ENCODE measurements around the gene HOXD9. TPM values are rescaled to one million over a fixed set of nuclear protein-coding genes. Genes with fewer than 3 reads are reported as not detected.

The HOXD9 gene
- total RNA-seq, 1 donor from 2014 or later = not detected

DNA sequence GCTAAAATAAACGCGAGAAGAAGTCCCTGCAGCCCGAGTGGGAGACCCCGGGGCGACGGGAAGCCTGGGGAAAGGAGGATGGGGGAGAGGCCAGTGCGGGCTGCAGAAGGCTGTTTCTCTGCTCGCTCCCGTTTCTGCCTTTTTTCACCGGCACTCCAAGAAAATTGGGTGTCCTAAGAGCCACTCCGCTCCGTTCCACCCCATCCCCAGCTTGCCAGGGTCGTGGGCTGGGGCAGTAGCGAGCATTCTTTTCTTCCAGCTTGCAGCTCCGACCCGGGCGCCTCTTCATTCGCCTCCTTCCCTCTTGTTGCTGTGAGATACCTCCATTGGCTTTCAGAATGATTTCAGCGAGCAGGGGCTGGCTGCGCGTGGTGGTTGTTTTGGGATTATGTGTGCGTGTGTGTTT lies 35.7 kb downstream of the HOXD9 start:
- no peak for DNase-seq (ENCODE audit: low spot score)
- intact Hi-C loops (cut with DNase I) = no loop called here

DNA sequence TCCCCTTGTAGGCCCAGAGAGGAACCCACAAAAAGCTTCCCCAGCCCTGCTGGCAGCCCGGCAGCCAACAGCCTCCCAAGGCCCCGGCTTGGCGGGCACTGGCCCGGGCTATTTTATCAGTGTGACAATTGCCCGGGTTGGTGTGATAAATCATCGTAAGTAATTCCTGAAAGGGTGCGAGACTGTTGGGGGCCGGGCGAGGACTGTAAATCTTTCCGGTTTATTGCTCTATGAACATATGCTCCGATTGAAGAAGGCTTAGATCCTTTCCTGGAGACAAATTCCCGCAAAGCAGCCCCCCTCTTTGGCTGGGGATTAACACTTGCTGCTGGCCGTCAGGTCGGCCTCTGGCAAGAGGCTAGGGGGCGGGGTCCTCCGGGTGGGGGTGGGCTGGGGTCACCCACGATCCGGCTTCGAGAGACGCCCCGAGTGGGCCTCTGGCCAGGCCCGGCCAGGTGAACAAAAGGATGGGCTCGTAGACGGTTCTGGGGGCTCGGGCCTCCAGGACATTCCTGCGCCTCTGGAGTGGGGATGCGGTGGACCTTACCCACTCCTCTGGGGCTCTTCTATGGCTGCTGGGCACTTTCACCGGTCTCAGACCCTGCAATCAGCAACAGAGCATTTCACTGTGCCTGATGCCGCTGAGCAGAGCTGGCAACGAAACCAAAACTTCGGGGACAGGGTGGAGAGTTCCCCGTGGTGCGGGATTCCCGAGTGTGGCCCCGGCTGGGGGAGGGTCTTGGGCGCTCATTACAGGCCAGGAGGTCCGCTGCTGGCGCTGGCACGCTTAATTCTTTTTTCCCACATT lies 36.5 kb downstream of the HOXD9 start:
- intact Hi-C loops (cut with DNase I) = no loop called here
- DNase-seq (ENCODE audit: low spot score) = no peak

DNA sequence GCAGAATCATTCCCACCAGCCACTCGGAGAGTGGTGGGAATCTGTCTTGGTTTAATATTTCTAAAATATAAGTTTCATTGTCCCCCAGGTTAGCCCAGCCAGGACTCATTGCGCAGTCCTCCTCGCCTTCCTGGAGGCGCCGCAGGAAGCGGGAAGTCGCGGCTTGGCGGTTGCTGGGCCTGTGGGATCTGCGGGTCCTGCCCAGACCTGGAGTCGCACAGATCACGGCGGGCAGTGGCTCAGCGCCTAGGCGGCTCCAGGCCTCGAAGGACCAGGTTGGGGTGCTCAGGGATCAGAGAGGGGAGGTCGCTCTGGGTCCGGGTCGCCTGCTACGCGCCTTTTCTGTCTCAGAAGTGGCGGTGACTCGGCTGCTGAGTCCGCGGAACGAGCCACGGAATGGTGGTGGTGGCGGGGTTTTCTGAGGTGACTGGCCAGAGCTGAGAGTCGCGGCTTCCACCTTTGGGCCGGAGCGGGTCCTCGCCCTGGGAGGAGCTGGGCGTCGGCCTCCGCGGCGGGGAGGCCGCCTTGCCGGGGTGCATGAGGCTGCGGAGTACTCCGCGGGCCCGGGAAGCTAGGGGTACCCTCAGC lies 37.2 kb downstream of the HOXD9 start:
- DNase-seq (ENCODE audit: low spot score) = no peak
- intact Hi-C loops (cut with DNase I) = no loop called here

DNA sequence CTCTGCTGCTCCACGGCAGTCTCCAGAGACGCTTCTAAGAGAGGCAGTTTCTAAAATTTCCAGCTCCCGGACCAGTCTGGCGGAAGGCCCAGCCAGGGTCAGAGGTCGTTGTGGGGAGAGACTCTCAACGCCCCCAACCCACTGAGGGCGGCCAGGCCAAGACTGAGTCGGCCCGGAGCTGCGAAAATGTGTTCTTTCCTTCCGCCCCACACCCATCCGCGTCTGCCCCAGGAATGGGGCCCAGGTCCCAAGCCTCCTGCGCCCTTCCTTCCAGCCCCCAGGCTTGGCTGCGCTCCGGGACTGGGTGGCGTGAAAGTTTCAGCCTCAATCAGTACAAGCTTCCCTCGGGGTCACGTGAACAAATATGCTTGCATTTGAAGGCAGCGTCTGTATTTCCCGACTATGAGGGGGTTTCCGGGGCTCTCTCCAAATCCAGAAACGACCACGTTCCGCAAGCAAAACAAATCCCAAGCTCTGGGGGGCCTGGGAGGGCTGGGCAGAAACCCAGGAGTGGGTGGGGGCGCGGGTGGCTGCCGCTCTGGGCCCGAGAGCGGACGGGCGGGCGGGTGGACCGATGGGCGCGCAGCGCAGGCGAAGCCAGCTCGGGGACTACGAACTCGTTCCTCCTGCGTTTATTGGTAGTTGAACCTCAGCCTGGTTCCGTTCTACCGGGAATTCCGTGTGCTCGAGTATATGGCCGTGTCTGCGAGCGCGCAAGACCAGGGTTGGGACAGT lies 37.9 kb downstream of the HOXD9 start:
- no peak for DNase-seq (ENCODE audit: low spot score)
- intact Hi-C loops (cut with DNase I) = no loop called here

DNA sequence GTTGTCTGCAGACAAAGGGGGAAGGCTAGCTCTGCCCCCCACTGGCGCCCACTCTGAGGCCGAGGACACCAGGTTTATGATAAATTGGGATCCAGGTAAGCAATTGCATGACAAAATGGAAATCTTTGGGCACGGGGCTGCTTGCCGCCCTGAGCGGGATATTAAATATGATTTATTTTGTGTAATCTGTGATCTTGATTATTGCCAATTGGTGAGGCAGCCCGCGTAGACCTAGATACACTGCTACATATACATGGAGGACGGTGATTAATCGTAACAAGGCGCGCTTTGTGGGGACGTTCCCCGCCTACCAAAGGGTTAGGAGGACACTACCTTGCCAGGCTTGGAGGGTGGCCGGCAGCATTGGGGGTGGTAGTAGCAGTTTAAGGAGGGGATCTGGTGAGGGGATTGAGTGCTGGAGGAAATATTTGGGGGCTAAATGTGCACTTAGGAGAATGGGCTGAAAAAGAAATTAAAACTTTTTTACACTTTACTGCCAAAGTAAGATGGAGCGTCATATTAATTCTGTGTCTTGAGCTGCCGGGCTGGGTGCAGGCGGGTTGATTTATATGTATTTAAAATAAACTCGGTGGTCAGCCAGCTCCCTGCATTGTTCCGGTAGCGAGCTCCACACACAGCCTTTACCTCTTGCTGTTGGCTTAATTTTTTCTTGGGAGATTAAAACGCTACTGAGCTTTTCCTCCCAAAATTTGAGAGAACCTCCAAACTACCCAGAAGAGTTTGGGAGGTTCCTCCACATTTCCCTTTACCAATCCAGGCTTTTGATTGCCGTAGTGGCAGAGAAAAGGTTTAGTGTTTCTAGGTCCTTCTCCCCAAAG lies 38.7 kb downstream of the HOXD9 start:
- no peak for DNase-seq (ENCODE audit: low spot score)
- intact Hi-C loops (cut with DNase I) = no loop called here

DNA sequence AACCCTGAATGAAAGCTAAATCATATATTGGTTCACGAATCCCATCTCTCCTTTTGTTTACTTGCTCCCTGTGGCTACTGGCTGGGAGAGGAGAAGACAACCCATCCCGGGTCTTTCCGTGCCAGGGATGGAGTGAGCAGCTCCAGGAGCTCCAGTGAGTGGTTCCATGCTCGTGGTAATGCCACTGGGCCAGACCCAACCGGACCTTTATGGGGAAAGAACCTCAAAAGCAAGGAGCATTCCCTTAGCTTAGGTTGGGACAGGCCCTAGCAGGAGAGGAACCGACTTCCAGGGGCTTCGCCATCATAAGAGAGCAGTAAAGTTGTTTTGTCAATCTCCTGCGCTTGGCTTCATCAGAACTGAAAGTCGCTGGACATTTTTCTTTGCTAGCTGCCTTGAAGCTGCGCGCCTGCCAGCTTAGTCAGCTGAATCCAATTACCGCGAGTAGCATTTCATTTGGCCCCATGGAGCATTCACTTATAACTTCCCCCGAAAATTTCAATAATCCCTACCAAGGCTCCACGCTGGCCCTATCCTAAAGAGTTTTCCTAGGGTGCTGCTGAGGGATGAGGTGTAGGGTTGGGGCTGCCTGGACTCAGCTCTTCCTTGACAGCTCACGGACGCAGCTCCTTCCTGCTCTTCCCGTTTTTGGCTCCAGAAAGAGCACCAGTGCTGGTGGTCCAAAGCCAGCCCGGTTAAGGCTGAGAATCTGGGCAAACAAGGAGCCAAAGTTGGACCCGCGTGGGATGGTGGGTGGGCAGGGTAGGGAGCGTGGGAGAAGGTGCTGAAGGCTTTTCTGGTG lies 39.5 kb downstream of the HOXD9 start:
- intact Hi-C loops (cut with DNase I) = no loop called here
- no peak for DNase-seq (ENCODE audit: low spot score)

DNA sequence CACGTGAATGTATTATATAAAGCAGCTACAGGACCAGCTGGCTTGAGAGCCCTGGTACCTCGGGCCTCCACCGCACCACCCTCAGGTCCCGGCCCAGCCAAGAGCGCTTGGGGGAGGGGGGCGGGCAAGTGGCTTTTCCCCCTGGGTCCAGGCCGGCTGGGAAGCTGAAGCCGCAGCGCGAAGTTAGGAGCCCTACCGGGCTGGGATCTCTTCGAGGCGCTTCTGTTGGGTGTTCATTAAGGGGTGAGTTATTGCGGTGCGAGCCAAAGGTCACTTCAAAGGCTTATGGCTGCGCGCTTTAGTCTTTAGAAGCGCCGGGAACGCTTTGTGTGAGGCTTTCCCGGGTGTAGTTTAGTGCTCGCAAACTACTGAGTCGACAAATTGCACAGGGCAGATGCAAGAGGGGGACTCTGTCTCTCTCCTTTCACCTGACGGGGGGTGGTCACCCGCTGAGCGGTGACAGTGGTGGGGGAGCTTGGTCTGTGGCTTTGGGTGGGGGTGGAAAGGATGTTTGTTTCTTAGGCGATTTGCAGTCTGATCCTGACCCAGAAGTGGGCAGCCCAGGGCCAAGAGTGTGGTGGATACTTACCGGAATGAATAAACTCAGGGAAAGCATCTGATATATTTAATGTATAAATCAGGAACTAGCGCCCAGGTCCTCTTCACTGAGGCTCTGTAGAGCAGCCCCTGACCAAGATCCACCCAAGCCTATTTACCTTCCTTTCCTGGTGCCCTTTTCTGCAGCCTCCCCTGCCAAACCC lies 40.6 kb downstream of the HOXD9 start:
- DNase-seq (ENCODE audit: low spot score) = no peak
- intact Hi-C loops (cut with DNase I) = no loop called here

DNA sequence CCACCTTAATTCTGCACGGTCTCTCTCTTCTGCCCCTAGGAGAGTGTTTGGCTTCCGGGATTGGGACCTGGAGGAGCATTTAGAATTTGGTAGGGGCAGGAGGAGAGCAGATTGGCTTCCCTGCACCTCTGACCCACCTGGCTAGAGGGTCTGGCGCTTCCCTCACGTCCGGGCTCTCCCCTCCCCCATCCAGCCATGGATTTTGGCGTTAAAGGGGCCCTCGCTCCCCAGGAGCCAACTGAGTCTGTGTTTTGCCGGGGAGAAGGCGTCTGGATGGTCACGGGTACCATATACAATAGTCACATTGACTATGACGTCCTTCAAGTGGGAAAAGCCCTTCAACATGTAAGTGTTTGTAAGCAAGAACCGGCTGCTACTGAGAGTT lies 41.1 kb downstream of the HOXD9 start:
- intact Hi-C loops (cut with DNase I) = no loop called here
- no peak for DNase-seq (ENCODE audit: low spot score)

DNA sequence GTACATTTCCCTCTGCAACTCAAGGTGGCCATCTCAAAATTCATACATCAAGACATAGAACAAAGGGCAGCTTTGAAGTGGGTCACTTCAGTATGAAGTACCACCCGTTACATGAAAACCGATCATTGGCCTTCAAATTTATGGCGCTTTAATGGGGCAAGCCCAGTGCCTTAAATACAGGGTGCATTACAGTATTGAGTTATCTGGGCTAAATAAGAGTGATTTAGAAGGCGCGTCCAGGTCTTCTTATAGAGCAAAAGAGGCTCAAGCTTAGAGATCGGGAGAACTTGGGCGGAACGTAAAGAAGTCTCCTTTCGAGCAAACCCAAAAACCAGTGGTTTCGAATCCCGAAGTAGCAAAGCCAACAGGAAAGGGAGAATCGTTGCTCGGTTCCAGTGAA lies 41.7 kb downstream of the HOXD9 start:
- DNase-seq (ENCODE audit: low spot score) = no peak
- intact Hi-C loops (cut with DNase I) = no loop called here

DNA sequence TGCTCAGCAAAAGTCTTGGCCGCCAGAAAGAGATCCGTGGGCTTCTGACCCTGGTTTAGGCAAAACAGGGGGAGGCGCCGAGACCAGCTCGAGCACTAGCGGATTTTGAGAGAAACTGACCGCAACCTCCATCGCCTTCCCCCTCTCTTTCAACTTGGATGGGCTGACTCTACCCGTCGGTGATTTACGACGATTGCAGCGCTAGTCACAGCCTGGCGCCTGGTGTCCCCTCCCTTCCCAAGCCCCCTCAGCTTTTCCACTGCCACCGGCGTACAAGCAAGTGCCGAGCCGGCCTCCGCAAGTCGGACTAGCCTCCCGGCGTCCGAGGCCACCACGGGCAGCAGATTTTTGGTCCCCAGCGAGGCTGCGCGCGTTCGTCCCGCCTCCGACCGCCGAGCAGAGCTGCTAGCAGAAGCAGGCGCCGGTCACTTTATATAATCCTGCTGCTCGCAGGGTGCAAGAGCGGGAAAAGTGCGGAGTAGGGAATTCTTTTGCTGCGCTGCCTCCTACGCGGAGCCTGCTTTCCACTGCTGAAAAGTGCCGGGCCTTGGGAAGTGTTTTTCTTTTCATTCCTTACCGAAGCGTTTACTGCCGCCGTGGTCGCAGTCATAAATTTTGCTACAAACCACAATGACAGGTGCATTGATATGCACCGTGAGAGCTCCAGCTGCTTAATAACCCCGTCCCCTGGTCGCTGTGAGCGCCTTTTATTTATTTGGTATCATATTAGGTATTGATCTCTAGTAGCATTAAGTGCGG lies 42.3 kb downstream of the HOXD9 start:
- no peak for DNase-seq (ENCODE audit: low spot score)
- intact Hi-C loops (cut with DNase I) = no loop called here

DNA sequence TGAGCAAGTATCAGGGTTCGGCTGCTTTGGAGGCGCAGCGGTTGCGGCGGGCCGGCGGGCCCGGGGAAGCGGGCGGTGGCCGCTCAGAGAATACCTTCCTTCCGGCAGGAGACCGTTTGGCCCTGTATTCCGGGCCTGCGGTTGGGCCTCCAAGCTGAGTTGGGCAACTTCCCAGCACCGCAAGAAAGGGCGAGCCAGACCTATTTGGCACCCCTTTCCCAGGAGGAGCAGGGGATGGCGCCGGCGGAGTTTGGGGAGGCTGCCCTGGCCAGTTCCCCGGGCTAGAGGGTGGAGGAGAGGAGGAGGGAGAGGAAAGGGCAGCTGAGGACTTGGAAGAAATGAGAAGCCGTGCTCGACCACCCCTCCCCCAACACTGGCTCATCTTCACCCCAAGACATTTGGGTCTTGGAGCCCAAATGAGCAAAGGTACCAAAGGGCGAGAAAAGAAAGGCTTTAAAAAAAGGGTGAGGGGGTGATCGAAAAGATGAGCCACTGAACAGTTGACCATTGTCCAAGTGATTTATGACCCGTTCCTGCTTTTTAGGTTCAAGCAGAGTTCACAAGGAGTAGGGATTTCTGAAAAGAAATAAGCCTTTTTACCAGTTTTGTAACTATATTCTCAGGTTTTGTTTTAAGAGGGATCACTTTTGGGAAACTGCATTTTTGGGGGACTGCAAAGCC lies 43.0 kb downstream of the HOXD9 start:
- no peak for DNase-seq (ENCODE audit: low spot score)
- intact Hi-C loops (cut with DNase I) = no loop called here

DNA sequence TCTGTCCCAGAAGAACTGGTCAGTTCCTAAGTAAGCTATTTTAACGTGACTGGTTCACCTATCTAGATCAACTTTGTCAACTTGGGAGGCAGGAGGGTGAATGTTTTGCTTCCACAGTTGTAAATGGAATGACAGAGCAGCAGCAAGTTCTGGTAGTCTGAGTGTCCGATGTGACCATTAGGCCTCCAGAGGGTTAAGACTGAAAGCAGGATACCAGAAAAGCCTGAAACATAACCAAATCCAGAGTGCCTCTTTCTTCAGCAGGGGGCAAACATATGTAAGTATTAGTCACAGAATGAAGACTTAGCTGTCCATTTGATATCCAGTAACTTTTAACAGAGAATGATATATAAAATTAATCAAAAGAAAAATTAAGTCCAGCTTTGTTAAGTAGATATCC lies 43.8 kb downstream of the HOXD9 start:
- intact Hi-C loops (cut with DNase I) = no loop called here
- DNase-seq (ENCODE audit: low spot score) = no peak

DNA sequence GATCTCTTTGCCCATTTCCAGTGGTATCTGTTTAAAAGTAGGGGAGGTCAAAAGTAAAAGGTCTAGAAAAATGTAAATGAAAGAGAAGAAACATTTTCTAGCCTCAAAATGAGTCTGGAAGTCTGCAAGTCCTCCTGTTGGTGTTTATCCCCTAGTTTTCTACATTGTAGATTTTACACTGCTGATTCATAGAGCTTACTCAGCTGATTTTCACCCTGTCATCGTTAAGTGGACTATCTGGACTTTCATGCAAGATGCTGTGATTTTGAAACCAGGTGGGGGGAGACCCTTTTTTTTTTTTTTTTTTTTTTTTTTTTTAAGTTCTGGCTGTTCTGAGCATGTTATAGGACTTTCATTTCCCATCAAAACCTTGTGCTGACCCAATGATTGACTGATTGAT lies 44.9 kb downstream of the HOXD9 start:
- DNase-seq (ENCODE audit: low spot score) = no peak
- intact Hi-C loops (cut with DNase I) = no loop called here

DNA sequence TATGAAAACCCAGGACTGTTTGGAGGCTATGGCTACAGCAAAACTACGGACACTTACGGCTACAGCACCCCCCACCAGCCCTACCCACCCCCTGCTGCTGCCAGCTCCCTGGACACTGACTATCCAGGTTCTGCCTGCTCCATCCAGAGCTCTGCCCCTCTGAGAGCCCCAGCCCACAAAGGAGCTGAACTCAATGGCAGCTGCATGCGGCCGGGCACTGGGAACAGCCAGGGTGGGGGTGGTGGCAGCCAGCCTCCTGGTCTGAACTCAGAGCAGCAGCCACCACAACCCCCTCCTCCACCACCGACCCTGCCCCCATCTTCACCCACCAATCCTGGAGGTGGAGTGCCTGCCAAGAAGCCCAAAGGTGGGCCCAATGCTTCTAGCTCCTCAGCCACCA lies 46.7 kb downstream of the HOXD9 start:
- intact Hi-C loops (cut with DNase I) = no loop called here

DNA sequence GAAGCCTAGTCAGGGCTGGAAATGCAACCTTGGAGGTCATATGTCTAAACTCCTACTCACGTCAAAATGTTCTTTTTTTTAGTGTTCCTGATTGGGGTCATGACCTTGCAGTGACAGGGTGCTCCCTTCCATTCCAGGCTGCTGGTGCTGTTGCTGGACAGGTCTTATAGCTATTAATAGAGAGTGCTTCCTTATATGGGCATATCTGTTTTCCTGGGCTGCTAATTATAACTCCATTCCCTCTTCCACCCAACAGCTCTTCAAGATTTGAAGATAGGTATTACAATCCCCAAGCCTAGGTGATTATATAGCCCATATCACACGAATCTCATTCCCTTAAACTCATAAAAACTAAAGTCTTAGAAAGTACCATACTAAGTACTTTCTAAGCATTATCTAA lies 47.2 kb downstream of the HOXD9 start:
- no peak for DNase-seq (ENCODE audit: low spot score)
- intact Hi-C loops (cut with DNase I) = loop anchor here (2.0 kb wide), 1 partner anchor 13 kb away; the partner anchor contains the start of gene HOXD3

More for the DNA sequence above, 46.7 kb downstream of the HOXD9 start:
- no peak for DNase-seq (ENCODE audit: low spot score)

DNA sequence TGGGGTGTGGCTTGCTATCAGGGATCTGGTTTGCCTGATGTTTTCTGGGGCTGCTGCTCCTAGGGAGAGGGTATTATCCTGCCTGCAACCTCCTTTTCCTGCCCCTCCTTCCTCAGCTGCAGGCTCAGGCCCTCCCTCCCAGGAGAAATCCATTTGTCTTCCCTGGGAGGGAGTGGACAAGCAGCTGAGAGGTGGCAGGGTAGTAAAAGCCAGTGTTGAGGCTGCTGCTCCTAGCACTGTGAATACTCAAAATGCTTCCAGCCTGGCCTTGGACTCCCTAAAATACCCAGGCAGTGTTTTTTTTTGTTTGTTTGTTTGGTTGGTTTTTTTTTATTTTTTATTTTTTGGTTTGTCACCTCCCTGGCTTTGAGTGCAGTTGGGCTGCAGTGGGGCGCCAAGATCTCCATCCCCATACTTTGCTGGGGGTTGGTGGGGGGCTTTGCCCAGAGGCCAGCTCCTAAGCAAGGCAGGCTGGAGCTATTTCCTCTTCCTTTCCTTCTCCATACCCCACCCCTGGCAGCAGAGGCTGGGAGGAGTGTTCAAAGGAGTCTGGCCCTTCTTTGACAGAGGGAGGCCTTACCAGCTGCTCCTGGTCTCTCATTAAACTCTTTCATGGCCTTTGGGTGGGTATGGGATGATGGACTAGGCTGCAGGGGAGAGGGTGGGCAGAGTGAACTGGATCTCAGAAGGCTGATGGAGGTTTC lies 48.2 kb downstream of the HOXD9 start:
- DNase-seq (ENCODE audit: low spot score) = no peak
- intact Hi-C loops (cut with DNase I) = loop anchor here (2.0 kb wide), 1 partner anchor 14 kb away; the partner anchor contains the start of gene HOXD3
